ENCODE measurements around the gene CD8A.

CD8A gene

DNA sequence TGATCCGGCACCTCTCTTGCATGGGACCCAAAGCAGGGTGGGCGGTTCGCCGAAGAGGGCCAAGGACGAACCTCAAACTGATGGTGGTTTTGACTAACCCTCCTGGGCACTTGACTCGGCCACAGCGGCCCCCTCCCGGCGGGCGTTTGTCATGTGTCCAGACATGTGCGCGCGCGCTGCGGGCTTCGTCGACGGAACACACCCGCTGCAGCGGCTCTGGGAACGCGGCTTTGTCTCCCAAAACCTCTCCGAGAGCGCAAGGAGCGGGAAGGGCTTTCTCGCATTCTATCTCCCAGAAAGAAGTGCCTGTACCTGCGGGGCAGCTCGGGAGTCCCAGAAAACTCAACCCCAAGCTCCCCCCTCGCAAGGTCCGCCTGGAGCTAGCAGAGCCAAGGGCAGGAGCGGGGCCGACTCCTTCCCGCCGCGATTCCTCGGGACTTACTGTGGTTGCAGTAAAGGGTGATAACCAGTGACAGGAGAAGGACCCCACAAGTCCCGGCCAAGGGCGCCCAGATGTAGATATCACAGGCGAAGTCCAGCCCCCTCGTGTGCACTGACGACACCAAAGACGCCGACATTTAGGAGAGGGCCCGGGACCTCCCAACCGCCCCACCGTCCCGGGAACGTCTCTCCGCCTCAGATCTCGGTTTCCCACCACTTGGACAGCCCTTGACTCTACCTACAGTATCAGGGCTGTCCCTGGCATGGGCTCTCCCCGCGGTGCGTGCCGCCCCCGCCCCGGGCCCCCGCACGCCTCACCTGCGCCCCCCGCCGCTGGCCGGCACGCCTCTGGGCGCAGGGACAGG lies 1.6 kb downstream of the CD8A start:
- H3K4me3 ChIP-seq (ENCODE audit: extremely low read depth, insufficient read depth, low read length, poor library complexity, severe bottlenecking), result peak overlapping the region; percentile 5
- H3K27ac ChIP-seq (ENCODE audit: low read depth, low read length, severe bottlenecking), result no peak overlapping the region
- peaks cover 8% of the 10 kb centered on the region for H3K4me1 ChIP-seq (ENCODE audit: control insufficient read depth, insufficient read depth, low read length, poor library complexity, severe bottlenecking)
- H3K36me3 ChIP-seq (ENCODE audit: control insufficient read depth, insufficient read depth, low read length), result no peaks in the 10 kb centered on the region
- no peaks in the 10 kb centered on the region for H3K9me3 ChIP-seq (ENCODE audit: control insufficient read depth, low read length)
- WGBS, 2 experiments (ENCODE audit: insufficient coverage in 2 of 2), result 8% methylated on average over 53 to 56 of the region's 64 CpGs

DNA sequence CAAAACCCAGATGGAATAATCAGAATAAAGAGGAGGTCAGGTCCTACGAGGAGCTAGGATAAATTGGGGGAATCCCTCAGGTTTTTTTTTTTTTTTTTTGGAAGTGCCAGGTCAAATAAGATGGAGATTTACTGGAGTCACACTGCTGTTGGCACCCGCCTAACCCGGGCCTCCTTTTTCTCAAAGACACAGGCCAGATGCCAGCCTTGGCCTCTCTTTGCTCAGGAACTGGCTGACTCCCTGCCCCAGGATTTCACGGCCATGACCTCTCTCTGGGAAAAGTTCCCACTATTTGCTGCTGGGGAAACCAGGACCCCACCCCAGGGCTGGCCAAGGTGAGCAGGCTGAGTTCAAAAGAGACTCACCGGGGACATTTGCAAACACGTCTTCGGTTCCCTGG lies 2.5 kb downstream of the CD8A start:
- Histone ChIP-seq H3K27ac (ENCODE audit: low read depth, low read length, severe bottlenecking) (no peak overlapping the region), H3K36me3 (ENCODE audit: control insufficient read depth, insufficient read depth, low read length) (no peaks in the 10 kb centered on the region), H3K4me1 (ENCODE audit: control insufficient read depth, insufficient read depth, low read length, poor library complexity, severe bottlenecking) (peaks cover 8% of the 10 kb centered on the region), H3K4me3 (ENCODE audit: extremely low read depth, insufficient read depth, low read length, poor library complexity, severe bottlenecking) (no peak overlapping the region), H3K9me3 (ENCODE audit: control insufficient read depth, low read length) (no peaks in the 10 kb centered on the region)
- WGBS, 2 experiments (ENCODE audit: insufficient coverage in 2 of 2), result 57 to 90% methylated on average over 4 of the region's 7 CpGs

DNA sequence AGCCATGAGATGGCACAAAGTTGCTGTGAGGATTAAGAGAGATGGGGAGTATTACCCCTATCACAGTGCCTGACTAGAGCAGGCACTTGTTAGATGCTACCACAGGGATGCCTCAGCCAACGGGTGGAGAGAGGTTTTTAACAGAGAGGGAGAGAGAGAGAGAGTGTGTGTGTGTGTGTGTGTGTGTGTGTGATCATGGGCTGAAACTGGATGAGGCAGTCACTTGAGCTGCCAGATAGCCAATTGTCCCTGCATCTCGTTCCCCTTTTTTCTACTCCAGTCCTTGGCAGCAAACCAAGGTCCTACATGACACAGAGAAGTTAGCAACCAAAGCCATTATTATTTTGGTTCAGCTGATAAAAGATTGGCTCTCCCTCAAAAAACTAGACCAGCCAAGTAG lies 3.0 kb downstream of the CD8A start:
- Histone ChIP-seq H3K36me3 (ENCODE audit: control insufficient read depth, insufficient read depth, low read length) (no peaks in the 10 kb centered on the region), H3K4me1 (ENCODE audit: control insufficient read depth, insufficient read depth, low read length, poor library complexity, severe bottlenecking) (peaks cover 8% of the 10 kb centered on the region)
- 29 to 61% methylated on average over 1 to 2 of the region's 2 CpGs for WGBS, 2 experiments (ENCODE audit: insufficient coverage in 2 of 2)

DNA sequence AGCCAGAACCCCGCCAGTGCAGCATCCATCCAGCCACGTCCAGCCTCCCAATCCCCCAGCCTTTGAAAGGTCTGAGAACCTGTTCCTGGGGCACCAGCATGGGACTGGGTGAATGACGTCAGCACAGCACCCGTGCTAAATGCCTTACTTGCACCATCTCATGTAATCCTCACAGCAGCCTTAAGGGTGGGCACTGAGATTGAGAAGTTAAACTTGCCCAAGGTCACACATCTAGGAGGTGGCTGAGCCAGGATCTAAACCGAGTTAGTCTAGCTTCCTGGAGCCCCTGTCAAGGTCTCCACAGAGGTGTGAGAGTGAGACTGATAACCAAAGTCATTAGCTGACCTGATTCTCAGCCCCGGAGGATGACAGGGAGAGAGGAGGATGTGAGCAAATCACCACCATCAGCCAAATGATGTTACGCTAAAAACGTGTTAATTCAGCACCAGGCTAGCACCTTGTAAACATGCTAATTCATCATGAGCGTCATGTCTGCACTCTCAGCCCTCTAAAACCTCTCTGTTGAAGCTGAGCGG lies 4.6 kb downstream of the CD8A start:
- 54 to 62% methylated on average over 7 of the region's 10 CpGs for WGBS, 2 experiments (ENCODE audit: insufficient coverage in 2 of 2)
- H3K36me3 ChIP-seq (ENCODE audit: control insufficient read depth, insufficient read depth, low read length), result no peaks in the 10 kb centered on the region

More for the DNA sequence above, 3.0 kb downstream of the CD8A start:
- Histone ChIP-seq H3K9me3 (ENCODE audit: control insufficient read depth, low read length) (no peaks in the 10 kb centered on the region), H3K4me3 (ENCODE audit: extremely low read depth, insufficient read depth, low read length, poor library complexity, severe bottlenecking) (no peak overlapping the region), H3K27ac (ENCODE audit: low read depth, low read length, severe bottlenecking) (no peak overlapping the region)

DNA sequence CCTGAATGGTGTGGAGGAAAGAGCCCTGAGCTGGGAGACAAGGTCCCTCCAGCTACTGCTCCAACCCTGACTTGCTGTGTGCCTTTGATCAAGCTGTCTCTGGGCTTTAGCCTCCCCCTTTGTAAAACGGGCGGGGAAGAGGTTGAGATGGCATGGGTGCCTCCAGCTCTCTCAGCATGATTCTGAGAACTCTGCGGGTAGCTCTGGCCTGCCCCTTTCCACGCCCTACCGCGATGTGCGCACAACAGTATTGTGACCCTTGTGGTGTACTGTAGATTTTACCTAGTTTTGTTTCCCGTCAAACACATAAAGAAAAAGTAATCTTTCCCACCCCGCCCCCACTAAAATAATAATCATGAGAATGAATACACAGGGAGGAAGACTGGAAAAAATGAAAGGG lies 5.3 kb downstream of the CD8A start:
- no peaks in the 10 kb centered on the region for H3K9me3 ChIP-seq (ENCODE audit: control insufficient read depth, low read length)
- H3K4me1 ChIP-seq (ENCODE audit: control insufficient read depth, insufficient read depth, low read length, poor library complexity, severe bottlenecking), result no peaks in the 10 kb centered on the region
- 75 to 100% methylated on average over 2 of the region's 9 CpGs for WGBS, 2 experiments (ENCODE audit: insufficient coverage in 2 of 2)
- H3K27ac ChIP-seq (ENCODE audit: low read depth, low read length, severe bottlenecking), result no peak overlapping the region
- H3K4me3 ChIP-seq (ENCODE audit: extremely low read depth, insufficient read depth, low read length, poor library complexity, severe bottlenecking), result no peak overlapping the region
- no peaks in the 10 kb centered on the region for H3K36me3 ChIP-seq (ENCODE audit: control insufficient read depth, insufficient read depth, low read length)

More for the DNA sequence above, 4.6 kb downstream of the CD8A start:
- Histone ChIP-seq H3K27ac (ENCODE audit: low read depth, low read length, severe bottlenecking) (no peak overlapping the region), H3K9me3 (ENCODE audit: control insufficient read depth, low read length) (no peaks in the 10 kb centered on the region), H3K4me1 (ENCODE audit: control insufficient read depth, insufficient read depth, low read length, poor library complexity, severe bottlenecking) (peaks cover 4% of the 10 kb centered on the region), H3K4me3 (ENCODE audit: extremely low read depth, insufficient read depth, low read length, poor library complexity, severe bottlenecking) (no peak overlapping the region)

DNA sequence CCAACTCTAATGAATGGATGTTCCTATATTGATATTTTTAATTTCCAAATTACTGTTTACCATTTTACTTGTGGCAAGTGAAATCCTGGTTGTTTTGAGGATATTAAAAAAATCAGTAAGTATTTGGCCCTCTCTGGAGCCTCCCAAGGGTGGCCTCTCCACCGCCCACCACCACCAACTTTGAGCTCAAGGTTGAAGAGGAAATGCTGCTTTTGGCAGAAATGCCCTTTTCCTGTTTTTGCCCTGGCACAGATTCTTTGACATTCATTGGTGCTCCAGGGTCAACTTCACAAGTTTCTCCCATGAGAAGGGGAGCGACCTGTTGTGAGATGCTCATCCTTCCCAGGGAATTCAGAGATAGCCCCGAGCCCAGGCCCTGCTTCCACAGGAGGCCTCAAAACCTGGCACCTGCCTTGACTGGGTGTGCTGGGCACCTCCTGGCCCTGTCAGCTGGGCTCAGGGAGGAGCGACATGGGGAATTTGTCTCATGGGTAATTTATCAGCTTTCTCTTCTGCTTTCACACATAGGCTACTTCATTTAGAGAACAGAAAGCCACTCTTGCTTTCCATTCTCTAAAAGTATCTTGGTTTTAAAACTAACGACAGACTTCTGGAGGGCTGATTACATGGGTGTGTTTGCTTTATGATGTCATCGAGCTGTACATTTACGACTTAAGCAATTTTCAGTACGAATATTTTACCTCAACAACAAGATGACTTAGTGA lies 6.9 kb downstream of the CD8A start:
- Histone ChIP-seq H3K4me1 (ENCODE audit: control insufficient read depth, insufficient read depth, low read length, poor library complexity, severe bottlenecking) (no peaks in the 10 kb centered on the region), H3K9me3 (ENCODE audit: control insufficient read depth, low read length) (no peaks in the 10 kb centered on the region), H3K4me3 (ENCODE audit: extremely low read depth, insufficient read depth, low read length, poor library complexity, severe bottlenecking) (no peak overlapping the region), H3K27ac (ENCODE audit: low read depth, low read length, severe bottlenecking) (no peak overlapping the region), H3K36me3 (ENCODE audit: control insufficient read depth, insufficient read depth, low read length) (no peaks in the 10 kb centered on the region)
- WGBS, 2 experiments (ENCODE audit: insufficient coverage in 2 of 2), result 70 to 89% methylated on average over 2 to 4 of the region's 8 CpGs

DNA sequence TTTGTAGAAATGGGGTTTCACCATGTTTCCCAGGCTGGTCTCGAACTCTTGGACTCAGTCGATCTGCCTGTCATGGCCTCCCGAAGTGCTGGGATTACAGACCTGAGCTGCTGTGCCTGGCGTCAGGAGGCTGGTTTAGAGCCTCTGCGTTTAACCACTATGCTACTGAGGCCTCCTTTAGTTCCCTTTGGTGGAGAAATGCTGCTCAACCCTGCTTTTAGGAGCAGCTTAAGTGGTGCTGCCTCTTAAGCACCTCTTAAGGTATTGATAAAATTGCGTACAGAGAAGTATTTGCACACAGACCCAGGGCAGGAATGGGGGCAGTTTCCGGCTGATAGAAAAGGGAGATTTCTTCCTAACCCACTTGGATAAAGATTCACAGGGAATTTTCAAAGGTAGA lies 8.0 kb downstream of the CD8A start:
- no peaks in the 10 kb centered on the region for H3K36me3 ChIP-seq (ENCODE audit: control insufficient read depth, insufficient read depth, low read length)
- H3K9me3 ChIP-seq (ENCODE audit: control insufficient read depth, low read length), result no peaks in the 10 kb centered on the region
- H3K4me3 ChIP-seq (ENCODE audit: extremely low read depth, insufficient read depth, low read length, poor library complexity, severe bottlenecking), result no peak overlapping the region
- no peak overlapping the region for H3K27ac ChIP-seq (ENCODE audit: low read depth, low read length, severe bottlenecking)
- 83 to 85% methylated on average over 6 to 7 of the region's 7 CpGs for WGBS, 2 experiments (ENCODE audit: insufficient coverage in 2 of 2)
- no peaks in the 10 kb centered on the region for H3K4me1 ChIP-seq (ENCODE audit: control insufficient read depth, insufficient read depth, low read length, poor library complexity, severe bottlenecking)

DNA sequence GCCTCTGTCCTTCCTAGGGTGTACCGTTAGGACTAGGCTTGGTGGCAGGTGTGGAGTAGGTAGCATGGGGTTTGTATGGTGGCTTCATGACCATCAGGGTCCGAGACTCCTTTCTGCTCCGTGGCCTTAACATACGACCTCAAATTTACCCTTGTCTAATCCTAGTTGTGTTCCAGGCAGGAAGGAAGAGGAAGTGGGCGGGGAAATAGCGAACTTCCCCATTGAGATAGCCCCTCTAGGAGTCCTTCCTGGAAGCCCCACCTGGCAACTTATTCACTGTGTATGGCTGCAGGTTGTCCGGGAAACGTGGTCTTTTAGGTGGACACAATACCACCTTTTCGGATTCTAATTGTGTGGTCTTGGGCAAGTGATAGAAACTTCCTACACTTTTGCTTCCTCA lies 9.3 kb downstream of the CD8A start:
- WGBS, 2 experiments (ENCODE audit: insufficient coverage in 2 of 2), result 87 to 88% methylated on average over 5 to 6 of the region's 9 CpGs
- no peak overlapping the region for H3K4me3 ChIP-seq (ENCODE audit: extremely low read depth, insufficient read depth, low read length, poor library complexity, severe bottlenecking)
- no peak overlapping the region for H3K27ac ChIP-seq (ENCODE audit: low read depth, low read length, severe bottlenecking)

DNA sequence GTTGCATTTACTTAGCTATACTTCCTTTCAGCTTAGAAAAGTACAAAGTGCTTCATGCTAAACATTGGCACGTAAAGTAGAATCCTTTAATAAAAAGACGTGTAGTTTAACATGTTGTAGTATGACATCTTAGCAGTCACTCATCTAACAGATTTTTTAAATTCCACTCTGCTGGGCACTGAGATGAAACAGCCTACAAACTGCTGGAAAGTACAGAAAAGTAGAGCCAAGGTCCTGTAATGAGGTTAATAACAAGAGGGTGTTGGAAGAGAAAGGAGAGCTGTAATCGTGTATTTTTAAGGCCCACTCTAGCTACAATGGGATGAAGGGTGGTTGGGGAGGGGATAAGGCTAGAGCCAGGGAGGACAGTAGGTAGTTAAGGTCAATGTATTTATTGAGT lies 10.7 kb downstream of the CD8A start:
- WGBS, 2 experiments (ENCODE audit: insufficient coverage in 2 of 2), result 82 to 88% methylated on average over 1 of the region's 3 CpGs
- no peaks in the 10 kb centered on the region for H3K4me1 ChIP-seq (ENCODE audit: control insufficient read depth, insufficient read depth, low read length, poor library complexity, severe bottlenecking)
- H3K4me3 ChIP-seq (ENCODE audit: extremely low read depth, insufficient read depth, low read length, poor library complexity, severe bottlenecking), result no peak overlapping the region

More for the DNA sequence above, 9.3 kb downstream of the CD8A start:
- no peaks in the 10 kb centered on the region for H3K4me1 ChIP-seq (ENCODE audit: control insufficient read depth, insufficient read depth, low read length, poor library complexity, severe bottlenecking)
- no peaks in the 10 kb centered on the region for H3K9me3 ChIP-seq (ENCODE audit: control insufficient read depth, low read length)
- H3K36me3 ChIP-seq (ENCODE audit: control insufficient read depth, insufficient read depth, low read length), result peaks cover 2% of the 10 kb centered on the region

DNA sequence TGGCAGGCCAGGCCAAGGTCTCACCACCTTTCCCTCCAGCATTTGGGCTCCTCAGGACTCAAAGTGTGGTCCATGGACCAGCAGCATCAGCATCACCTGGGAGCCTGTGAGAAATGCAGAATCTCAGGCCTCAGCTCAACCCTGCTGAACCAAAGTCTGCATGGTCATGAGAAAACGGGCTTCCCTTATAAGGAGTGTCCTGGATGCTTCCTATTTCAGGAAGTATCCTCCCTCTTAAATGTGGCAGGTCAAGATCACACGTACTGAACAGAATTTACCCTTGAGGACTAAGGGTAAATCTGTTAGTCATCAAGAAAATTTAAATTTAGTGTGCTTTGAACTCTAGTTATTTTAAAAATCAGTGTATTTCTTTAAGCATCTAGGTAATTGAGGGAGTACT lies 11.8 kb downstream of the CD8A start:
- H3K27ac ChIP-seq (ENCODE audit: low read depth, low read length, severe bottlenecking), result no peak overlapping the region
- H3K4me1 ChIP-seq (ENCODE audit: control insufficient read depth, insufficient read depth, low read length, poor library complexity, severe bottlenecking), result no peaks in the 10 kb centered on the region
- H3K4me3 ChIP-seq (ENCODE audit: extremely low read depth, insufficient read depth, low read length, poor library complexity, severe bottlenecking), result no peak overlapping the region
- H3K9me3 ChIP-seq (ENCODE audit: control insufficient read depth, low read length), result no peaks in the 10 kb centered on the region
- 67 to 85% methylated on average over 1 to 2 of the region's 2 CpGs for WGBS, 2 experiments (ENCODE audit: insufficient coverage in 2 of 2)
- peaks cover 26% of the 10 kb centered on the region for H3K36me3 ChIP-seq (ENCODE audit: control insufficient read depth, insufficient read depth, low read length)

More for the DNA sequence above, 10.7 kb downstream of the CD8A start:
- Histone ChIP-seq H3K27ac (ENCODE audit: low read depth, low read length, severe bottlenecking) (no peak overlapping the region), H3K9me3 (ENCODE audit: control insufficient read depth, low read length) (no peaks in the 10 kb centered on the region), H3K36me3 (ENCODE audit: control insufficient read depth, insufficient read depth, low read length) (peaks cover 16% of the 10 kb centered on the region)

Measured in mesodermal cell (in vitro differentiated cells).